ENCODE results near the gene LRP2.
"Not testable (repeated sequence)": the region's sequence is repeated elsewhere in the genome, so short reads cannot be mapped to it uniquely, and the experiment has no call there.

LRP2 gene

GRCh38 chr2:169300636-169301530 lies 61.5 kb downstream of the LRP2 start:
- DNase-seq = no peak

GRCh38 chr2:169298007-169298406 lies 64.3 kb downstream of the LRP2 start:
- no peak for DNase-seq

DNA sequence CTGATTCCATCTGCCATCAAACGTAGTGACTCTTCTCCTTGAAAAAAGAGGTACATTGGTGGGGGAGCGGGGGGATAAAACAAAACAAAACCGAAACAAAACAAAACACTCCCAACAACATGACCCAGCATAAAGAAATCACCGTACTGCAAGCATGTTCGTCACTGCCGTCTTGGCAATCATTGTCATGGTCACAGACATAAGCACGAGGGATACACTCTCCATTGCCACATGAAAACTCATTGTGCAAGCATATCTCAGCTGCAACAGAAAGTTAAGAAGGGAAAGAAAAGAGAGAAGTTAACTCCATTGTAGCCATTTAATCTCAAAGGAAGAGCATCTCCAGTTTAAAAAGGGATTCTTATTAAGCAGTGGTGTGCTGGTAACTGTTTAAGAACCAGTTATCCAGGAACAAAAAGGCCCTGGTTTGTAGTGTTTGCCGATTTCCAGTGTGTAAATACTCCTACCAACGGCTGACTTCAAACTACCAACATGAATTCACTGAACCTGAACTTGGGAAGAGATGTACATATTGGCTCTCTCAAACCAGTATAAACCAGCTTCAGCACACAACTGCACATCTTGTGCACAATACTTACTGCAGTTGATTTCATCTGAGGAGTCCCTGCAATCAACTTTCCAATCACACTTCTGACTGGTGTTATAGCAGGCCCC lies 68.2 kb downstream of the LRP2 start:
- DNase-seq = no peak

DNA sequence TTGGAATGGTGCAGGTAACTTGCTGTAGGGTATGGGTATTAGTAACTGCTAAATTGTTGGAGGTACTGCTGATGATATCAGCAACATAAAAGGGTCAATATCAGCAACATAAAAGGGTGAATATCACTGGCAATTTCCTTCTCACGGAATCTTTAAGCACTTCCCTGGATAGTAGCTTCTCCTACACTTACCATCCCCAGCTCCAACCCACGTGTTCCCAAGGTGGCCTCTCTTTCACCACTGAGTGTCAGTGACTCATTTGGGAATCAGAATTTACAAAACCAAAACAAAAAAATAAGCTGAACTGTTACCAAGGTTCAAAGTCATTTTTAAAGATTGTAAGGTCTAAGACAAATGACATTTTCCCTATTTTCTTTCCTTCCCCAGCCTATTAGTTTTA lies 70.8 kb downstream of the LRP2 start:
- no peak for DNase-seq

GRCh38 chr2:169290433-169290832 lies 71.9 kb downstream of the LRP2 start:
- no peak for DNase-seq

DNA sequence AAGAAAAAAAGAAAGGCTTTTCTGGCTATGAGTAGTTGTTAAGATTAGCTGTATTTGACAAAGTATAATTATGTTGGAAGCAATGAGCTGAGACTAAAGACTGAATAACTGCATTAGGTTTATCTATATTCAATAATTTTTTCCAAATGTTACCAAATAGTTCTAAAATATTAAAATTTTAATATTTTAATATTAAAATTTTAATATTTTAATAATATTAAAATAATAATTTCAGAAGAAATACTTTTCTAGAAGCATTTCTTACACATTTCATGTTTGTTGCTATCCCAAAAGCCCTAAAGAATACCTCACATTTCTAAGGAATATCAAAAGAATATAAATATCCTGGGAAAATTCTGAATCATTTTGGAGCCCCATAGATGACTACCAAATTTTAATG lies 74.7 kb downstream of the LRP2 start:
- no peak for DNase-seq

DNA sequence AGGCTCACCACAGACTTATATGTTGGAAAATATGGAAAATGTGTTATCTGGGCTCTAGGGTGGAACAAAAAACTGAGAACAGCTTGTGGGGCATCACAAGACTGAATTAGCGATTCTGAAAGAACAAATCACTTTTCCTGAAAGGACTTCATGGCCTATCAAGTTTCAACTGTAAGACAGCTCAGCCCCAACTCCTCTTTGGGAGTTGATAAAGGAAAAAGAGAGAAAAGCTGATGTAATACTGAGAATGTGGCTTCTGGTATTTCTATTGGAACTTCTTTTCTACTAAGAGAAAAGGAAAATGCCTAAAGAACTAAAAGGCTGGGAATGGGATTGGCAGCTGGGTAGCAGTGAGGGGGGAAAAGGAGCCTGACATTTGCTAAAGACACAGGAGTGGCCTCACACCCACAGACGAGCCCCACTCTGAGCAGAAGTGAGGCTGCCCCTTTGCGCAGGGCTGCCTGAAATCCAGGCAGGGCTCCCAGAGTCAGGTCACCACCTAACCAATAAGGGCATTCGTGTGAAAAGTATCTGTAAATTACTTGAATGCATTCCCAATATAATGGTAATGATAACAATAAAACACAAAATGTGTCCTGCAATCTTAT lies 75.6 kb downstream of the LRP2 start:
- no peak for DNase-seq

- DNase-seq = no peak
These were observed 76.7 kb downstream of the LRP2 start for GRCh38 chr2:169285531-169286235.

GRCh38 chr2:169280502-169280901 lies 81.8 kb downstream of the LRP2 start:
- DNase-seq = no peak

DNA sequence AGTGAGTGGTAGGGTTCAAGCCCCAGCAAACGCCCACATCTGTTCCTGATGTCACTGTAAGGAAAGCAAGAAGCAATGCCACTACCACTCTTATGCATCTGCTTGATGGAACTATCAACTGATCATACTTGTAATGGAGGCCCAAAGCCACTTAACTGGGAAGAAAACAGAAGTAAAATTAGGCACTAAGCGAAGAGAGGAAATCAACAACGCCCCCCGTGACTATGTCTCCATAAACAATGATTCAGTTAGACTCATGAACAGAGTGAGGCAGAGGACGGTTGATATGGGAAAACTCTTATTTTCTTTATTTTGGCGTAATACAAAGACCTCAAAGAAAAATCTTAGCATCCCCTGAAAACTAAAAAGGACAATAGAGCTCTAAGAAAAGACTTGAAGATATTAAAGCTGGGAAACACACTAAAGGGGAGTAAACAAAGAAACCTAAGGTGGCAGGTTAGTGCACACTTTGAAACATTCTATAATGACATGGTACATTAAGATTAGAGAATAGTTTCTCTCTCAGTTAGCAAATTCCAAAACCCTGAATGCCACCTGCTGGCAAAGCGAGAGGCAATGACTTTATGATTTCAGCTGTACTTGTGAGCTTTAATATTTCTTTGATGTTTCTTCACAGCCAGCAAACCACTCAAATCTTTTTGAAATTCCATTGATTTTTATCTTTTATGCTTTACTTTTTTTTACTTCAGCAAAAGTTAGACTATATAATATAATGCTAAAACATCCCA lies 86.5 kb downstream of the LRP2 start:
- no peak for DNase-seq

GRCh38 chr2:169272010-169272409 lies 90.3 kb downstream of the LRP2 start:
- DNase-seq = no peak

DNA sequence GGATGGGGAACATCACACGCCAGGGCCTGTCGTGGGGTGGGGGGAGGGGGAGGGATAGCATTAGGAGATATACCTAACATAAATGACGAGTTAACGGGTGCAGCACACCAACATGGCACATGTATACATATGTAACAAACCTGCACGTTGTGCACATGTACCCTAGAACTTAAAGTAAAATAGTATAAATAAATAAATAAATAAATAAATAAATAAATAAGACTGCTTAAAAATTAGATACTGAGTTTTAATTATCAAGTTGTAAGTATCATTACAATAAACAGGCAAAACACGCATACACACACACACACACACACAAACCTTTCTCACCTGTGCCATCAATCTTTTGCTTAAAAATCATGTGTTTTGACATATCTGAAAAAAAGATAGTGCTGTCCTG lies 91.8 kb downstream of the LRP2 start:
- DNase-seq = not testable (repeated sequence)

GRCh38 chr2:169265591-169265990 lies 96.7 kb downstream of the LRP2 start:
- DNase-seq = no peak

DNA sequence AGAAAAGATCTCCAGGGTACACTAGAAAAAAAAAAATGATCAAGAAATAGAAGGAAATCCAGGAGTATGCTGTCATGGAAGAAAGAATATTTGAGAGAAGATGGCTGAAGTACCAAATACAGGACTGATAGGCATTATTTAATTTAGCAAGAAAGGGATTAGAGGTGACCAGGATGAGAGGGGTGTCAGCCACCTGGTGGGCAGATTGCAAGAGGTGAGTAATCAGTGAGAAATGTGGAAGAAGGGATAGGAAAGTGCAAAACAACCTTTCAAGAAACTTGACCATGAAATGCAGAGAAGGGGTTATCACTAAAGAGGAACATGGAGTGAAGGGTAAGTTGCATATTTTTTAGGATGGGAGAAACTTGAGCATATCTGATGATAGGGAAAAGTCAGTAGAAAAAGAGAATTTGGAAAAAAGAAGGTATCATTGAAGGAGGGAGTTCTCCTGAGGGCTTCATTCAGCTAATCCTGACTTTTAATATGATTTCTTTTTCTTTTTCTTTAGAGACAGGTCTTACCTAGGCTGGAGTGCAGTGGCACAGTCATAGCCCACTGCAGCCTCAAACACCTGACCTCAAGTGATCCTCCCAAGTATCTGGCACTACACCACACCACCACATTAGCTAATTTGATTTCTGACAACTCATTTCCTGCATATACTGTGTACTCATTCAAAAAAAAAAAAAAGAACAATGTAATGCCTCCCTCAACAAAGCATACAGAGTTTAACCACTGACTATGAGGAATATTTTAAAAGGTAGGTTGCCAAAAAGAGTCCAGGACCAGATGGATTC lies 101.3 kb downstream of the LRP2 start:
- no peak for DNase-seq

- no peak for DNase-seq
These were observed 102.1 kb downstream of the LRP2 start for GRCh38 chr2:169260246-169260645.

DNA sequence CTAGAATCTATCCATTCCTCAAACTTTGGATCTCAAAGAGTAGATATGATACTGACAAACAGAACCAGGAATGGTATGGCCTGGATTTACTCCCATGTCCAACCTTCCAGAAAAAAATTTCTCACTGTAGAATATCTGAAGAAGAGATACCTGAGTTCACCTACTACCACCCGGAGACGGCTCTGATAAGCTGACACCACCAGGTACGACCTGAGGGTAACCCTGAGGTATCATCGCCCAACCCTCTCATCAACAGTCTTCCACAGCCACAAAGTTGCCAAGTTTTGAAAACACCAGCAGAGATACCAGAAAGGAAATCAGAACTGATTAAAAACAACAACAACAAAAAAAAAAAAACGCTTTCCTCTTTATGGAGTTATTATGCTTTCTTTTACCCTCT lies 102.9 kb downstream of the LRP2 start:
- DNase-seq = no peak

- DNase-seq = no peak
These were observed 104.2 kb downstream of the LRP2 start for GRCh38 chr2:169258045-169258601.

GRCh38 chr2:169254774-169255173 lies 107.6 kb downstream of the LRP2 start:
- no peak for DNase-seq

- no peak for DNase-seq
These were observed 115.1 kb downstream of the LRP2 start for GRCh38 chr2:169247211-169247610.

DNA sequence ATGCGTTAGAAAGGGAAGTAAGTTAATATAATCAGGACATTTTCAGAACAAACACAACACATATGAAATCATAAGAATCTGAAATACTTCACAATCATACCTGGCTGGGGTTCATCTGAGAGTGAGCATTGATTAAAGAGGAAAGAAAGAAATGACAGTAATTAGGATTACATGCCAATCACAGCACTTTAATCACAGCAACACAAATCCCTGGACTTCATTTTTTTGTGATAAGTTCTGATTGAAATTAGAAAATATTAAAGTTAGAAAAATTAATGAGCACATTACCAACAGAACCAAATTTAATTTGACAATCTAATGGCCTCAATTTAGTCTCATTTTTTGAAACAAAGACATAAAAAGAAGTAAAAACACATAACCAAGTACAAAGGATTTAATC lies 121.9 kb downstream of the LRP2 start:
- no peak for DNase-seq

DNA sequence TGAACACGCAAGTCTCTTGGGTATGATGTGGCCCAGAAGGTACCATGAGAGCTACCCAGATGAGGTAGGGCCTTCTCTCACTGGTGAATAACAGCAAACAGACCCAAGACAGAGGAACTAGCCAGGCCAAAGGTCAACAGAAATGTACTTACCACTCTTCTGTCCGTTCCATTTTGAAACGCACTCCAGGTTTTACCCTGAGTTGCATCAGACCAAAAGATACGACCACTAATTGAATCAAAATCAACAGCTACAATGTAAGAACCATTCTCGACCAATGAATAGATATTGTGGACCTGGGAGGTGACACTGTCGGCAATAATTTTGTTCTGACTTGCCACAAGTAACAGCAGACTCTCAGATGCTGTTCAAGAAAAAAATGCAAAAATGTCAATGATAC lies 124.4 kb downstream of the LRP2 start:
- no peak for DNase-seq
